ENCODE results near the gene SLC16A3.

- no peak for TF ChIP-seq POLR2AphosphoS5 (IDR thresholded peaks at IDR 0.05)
- TF ChIP-seq, protein P1, sequence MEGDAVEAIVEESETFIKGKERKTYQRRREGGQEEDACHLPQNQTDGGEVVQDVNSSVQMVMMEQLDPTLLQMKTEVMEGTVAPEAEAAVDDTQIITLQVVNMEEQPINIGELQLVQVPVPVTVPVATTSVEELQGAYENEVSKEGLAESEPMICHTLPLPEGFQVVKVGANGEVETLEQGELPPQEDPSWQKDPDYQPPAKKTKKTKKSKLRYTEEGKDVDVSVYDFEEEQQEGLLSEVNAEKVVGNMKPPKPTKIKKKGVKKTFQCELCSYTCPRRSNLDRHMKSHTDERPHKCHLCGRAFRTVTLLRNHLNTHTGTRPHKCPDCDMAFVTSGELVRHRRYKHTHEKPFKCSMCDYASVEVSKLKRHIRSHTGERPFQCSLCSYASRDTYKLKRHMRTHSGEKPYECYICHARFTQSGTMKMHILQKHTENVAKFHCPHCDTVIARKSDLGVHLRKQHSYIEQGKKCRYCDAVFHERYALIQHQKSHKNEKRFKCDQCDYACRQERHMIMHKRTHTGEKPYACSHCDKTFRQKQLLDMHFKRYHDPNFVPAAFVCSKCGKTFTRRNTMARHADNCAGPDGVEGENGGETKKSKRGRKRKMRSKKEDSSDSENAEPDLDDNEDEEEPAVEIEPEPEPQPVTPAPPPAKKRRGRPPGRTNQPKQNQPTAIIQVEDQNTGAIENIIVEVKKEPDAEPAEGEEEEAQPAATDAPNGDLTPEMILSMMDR (IDR thresholded peaks at IDR 0.05): no peak
These were observed 9.1 kb downstream of the SLC16A3 start for GRCh38 chr17:82237746-82238471.

All from stomach (tissue), 4 donors.